ENCODE measurements around the gene CPNE9.

- TF ChIP-seq CTCF (conservative IDR thresholded peaks at IDR 0.05 in 1 of 2, IDR thresholded peaks at IDR 0.05 in 1 of 2; ENCODE audit: low read depth in 1 of 2, low read length in 2 of 2) (no peak), EZH2 (IDR thresholded peaks at IDR 0.05; ENCODE audit: low read length, missing control alignments) (no peak)
Observed at GRCh38 chr3:9727743-9728142, 24.1 kb downstream of the CPNE9 start.

Data from fibroblast of lung (primary cell).